ENCODE results near the gene LACRT.

- TF ChIP-seq NFIC (IDR thresholded peaks at IDR 0.05; ENCODE audit: borderline replicate concordance) (no peak), CTCF (IDR thresholded peaks at IDR 0.05) (no peak), EP300 (IDR thresholded peaks at IDR 0.05; ENCODE audit: borderline replicate concordance in 1 of 2, low read depth in 1 of 2, low read length in 1 of 2) (no peak), MEF2A (IDR thresholded peaks at IDR 0.05; ENCODE audit: borderline replicate concordance, low read depth) (no peak), PBX3 (IDR thresholded peaks at IDR 0.05) (no peak), POLR2AphosphoS5 (IDR thresholded peaks at IDR 0.05; ENCODE audit: low read depth, low read length) (no peak), MAX (IDR thresholded peaks at IDR 0.05; ENCODE audit: low read depth) (no peak), REST (IDR thresholded peaks at IDR 0.05; ENCODE audit: low read depth, low read length) (no peak), GATA2 (CRISPR knock-in tag; IDR thresholded peaks at IDR 0.05) (no peak)
These were observed 25.7 kb upstream of the LACRT start for GRCh38 chr12:54660320-54660962.

All from SK-N-SH (cell line).